ENCODE results near the gene KIF3B.
"Not testable (repeated sequence)": the region's sequence is repeated elsewhere in the genome, so short reads cannot be mapped to it uniquely, and the experiment has no call there.

Gene KIF3B

GRCh38 chr20:32368925-32369324, 91.5 kb downstream of the KIF3B start:
- Histone ChIP-seq H3K4me2 (ENCODE audit: low read length, poor library complexity, severe bottlenecking) (no peak overlapping the region), H3K27ac (ENCODE audit: low read length, poor library complexity, severe bottlenecking) (peak overlapping the region; percentile 2), H3K36me3 (ENCODE audit: control insufficient read depth in 1 of 2, insufficient read depth in 2 of 2, low read depth in 1 of 2, low read length in 2 of 2) (peaks cover 22 to 48% of the 10 kb centered on the region in 2 experiments), H2BK120ac (ENCODE audit: low read depth, low read length) (no peak overlapping the region), H2AFZ (ENCODE audit: low read depth, low read length) (no peak overlapping the region), H2BK15ac (ENCODE audit: low read depth, poor library complexity, severe bottlenecking) (no peak overlapping the region), H2BK5ac (ENCODE audit: low read depth, low read length, poor library complexity, severe bottlenecking) (no peak overlapping the region), H3K4me1 (ENCODE audit: control insufficient read depth, insufficient read depth, low read depth, low read length) (peaks cover 7% of the 10 kb centered on the region), H4K8ac (ENCODE audit: low read length) (no peak overlapping the region), H2AK5ac (ENCODE audit: low read length, severe bottlenecking) (no peak overlapping the region), H3K14ac (ENCODE audit: low read length in 2 of 2) (no peak overlapping the region), H3K4ac (ENCODE audit: low read depth in 1 of 2, low read length in 2 of 2) (no peak overlapping the region), H3K4me3 (ENCODE audit: insufficient read depth in 1 of 2, low read depth in 1 of 2, low read length in 2 of 2) (no peak overlapping the region), H4K91ac (ENCODE audit: low read length) (no peak overlapping the region), H3K18ac (ENCODE audit: low read depth in 1 of 2, low read length in 2 of 2) (no peak overlapping the region), H3K9ac (ENCODE audit: low read length) (no peak overlapping the region), H2BK12ac (ENCODE audit: low read length in 2 of 2) (no peak overlapping the region), H3K27me3 (ENCODE audit: control insufficient read depth in 1 of 2, insufficient read depth in 1 of 2, low read length in 2 of 2) (no peaks in the 10 kb centered on the region), H3K23ac (ENCODE audit: low read length in 2 of 2) (no peak overlapping the region), H3K9me3 (ENCODE audit: control insufficient read depth, low read length) (no peaks in the 10 kb centered on the region), H3K79me1 (replicated peaks; ENCODE audit: low read length, poor library complexity, severe bottlenecking) (peaks cover 3% of the 10 kb centered on the region)
- 83% methylated on average over 5 of the region's 6 CpGs for WGBS
- DNase-seq, result peak; percentile 71

GRCh38 chr20:32370897-32371296, 93.4 kb downstream of the KIF3B start:
- Histone ChIP-seq H3K27me3 (ENCODE audit: control insufficient read depth in 1 of 2, insufficient read depth in 1 of 2, low read length in 2 of 2) (no peaks in the 10 kb centered on the region), H3K36me3 (ENCODE audit: control insufficient read depth in 1 of 2, insufficient read depth in 2 of 2, low read depth in 1 of 2, low read length in 2 of 2) (peaks cover 35 to 67% of the 10 kb centered on the region in 2 experiments), H2AK5ac (ENCODE audit: low read length, severe bottlenecking) (no peak overlapping the region), H3K14ac (ENCODE audit: low read length in 2 of 2) (no peak overlapping the region), H3K4me1 (ENCODE audit: control insufficient read depth, insufficient read depth, low read depth, low read length) (peaks cover 7% of the 10 kb centered on the region), H3K9me3 (ENCODE audit: control insufficient read depth, low read length) (no peaks in the 10 kb centered on the region), H3K27ac (ENCODE audit: low read length, poor library complexity, severe bottlenecking) (no peak overlapping the region), H3K4me3 (ENCODE audit: insufficient read depth in 1 of 2, low read depth in 1 of 2, low read length in 2 of 2) (no peak overlapping the region), H4K8ac (ENCODE audit: low read length) (no peak overlapping the region), H3K79me1 (replicated peaks; ENCODE audit: low read length, poor library complexity, severe bottlenecking) (peaks cover 9% of the 10 kb centered on the region), H2BK5ac (ENCODE audit: low read depth, low read length, poor library complexity, severe bottlenecking) (no peak overlapping the region), H2BK12ac (ENCODE audit: low read length in 2 of 2) (no peak overlapping the region), H3K4ac (ENCODE audit: low read depth in 1 of 2, low read length in 2 of 2) (no peak overlapping the region), H2BK120ac (ENCODE audit: low read depth, low read length) (no peak overlapping the region), H2BK15ac (ENCODE audit: low read depth, poor library complexity, severe bottlenecking) (no peak overlapping the region), H3K23ac (ENCODE audit: low read length in 2 of 2) (no peak overlapping the region), H3K9ac (ENCODE audit: low read length) (no peak overlapping the region), H4K91ac (ENCODE audit: low read length) (no peak overlapping the region), H2AFZ (ENCODE audit: low read depth, low read length) (no peak overlapping the region), H3K18ac (ENCODE audit: low read depth in 1 of 2, low read length in 2 of 2) (no peak overlapping the region), H3K4me2 (ENCODE audit: low read length, poor library complexity, severe bottlenecking) (no peak overlapping the region)
- DNase-seq, result no peak
- WGBS, result 96% methylated on average over 2 of the region's 2 CpGs

DNA sequence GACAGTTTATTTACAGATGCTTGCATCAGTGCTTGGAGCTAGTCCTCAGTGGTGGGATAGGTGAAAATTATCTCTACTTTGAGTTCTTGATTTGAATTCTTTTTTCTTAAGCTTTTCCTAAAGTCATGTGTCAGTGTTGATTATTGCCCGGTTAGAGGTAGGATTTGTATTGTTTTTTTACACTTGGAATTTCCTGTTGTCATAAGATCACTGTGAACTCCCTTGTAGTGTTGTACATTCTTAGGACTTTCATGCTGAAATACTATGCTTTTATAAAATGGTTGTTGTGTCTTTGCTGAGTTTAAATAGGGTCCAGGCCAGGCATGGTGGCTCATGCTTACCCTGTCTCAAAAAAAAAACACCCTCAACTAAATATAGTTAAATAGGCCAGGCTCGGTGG, 101.0 kb downstream of the KIF3B start:
- no peak overlapping the region for H2BK15ac ChIP-seq (ENCODE audit: low read depth, poor library complexity, severe bottlenecking)
- no peak overlapping the region for H3K18ac ChIP-seq (ENCODE audit: low read depth in 1 of 2, low read length in 2 of 2)
- H3K4me2 ChIP-seq (ENCODE audit: low read length, poor library complexity, severe bottlenecking), result no peak overlapping the region
- no peak overlapping the region for H3K27ac ChIP-seq (ENCODE audit: low read length, poor library complexity, severe bottlenecking)
- no peak overlapping the region for H4K8ac ChIP-seq (ENCODE audit: low read length)
- H3K14ac ChIP-seq (ENCODE audit: low read length in 2 of 2), result no peak overlapping the region
- H3K4ac ChIP-seq (ENCODE audit: low read depth in 1 of 2, low read length in 2 of 2), result no peak overlapping the region
- DNase-seq, result no peak
- H3K27me3 ChIP-seq (ENCODE audit: control insufficient read depth in 1 of 2, insufficient read depth in 1 of 2, low read length in 2 of 2), result no peaks in the 10 kb centered on the region
- H3K9ac ChIP-seq (ENCODE audit: low read length), result no peak overlapping the region
- H3K36me3 ChIP-seq (ENCODE audit: control insufficient read depth in 1 of 2, insufficient read depth in 2 of 2, low read depth in 1 of 2, low read length in 2 of 2), result peaks cover 32 to 44% of the 10 kb centered on the region in 2 experiments
- H3K4me3 ChIP-seq (ENCODE audit: insufficient read depth in 1 of 2, low read depth in 1 of 2, low read length in 2 of 2), result no peak overlapping the region
- no peak overlapping the region for H2BK120ac ChIP-seq (ENCODE audit: low read depth, low read length)
- H2BK5ac ChIP-seq (ENCODE audit: low read depth, low read length, poor library complexity, severe bottlenecking), result no peak overlapping the region
- peaks cover 3% of the 10 kb centered on the region for H3K4me1 ChIP-seq (ENCODE audit: control insufficient read depth, insufficient read depth, low read depth, low read length)
- H3K23ac ChIP-seq (ENCODE audit: low read length in 2 of 2), result no peak overlapping the region
- no peak overlapping the region for H4K91ac ChIP-seq (ENCODE audit: low read length)
- no peak overlapping the region for H2AK5ac ChIP-seq (ENCODE audit: low read length, severe bottlenecking)
- no peaks in the 10 kb centered on the region for H3K9me3 ChIP-seq (ENCODE audit: control insufficient read depth, low read length)
- no peak overlapping the region for H2BK12ac ChIP-seq (ENCODE audit: low read length in 2 of 2)
- H2AFZ ChIP-seq (ENCODE audit: low read depth, low read length), result no peak overlapping the region
- WGBS, result 81% methylated on average over 2 of the region's 2 CpGs
- peaks cover 9% of the 10 kb centered on the region for H3K79me1 ChIP-seq (replicated peaks; ENCODE audit: low read length, poor library complexity, severe bottlenecking)

DNA sequence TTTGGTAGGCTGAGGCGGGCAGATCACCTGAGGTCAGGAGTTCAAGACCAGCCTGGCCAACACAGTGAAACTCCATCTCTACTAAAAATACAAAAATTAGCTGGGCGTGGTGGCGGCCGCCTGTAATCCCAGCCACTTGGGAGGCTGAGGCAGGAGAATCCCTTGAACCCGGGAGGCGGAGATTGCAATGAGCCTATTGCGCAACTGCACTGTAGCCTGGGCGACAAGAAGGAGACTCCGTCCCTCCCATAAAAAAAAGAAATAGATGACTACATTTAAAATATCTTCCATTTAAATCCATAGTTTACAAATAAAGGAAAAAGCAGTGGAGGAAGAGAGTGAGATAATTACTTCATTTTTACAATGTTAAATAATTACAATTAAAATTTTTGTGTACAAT, 102.6 kb downstream of the KIF3B start:
- H3K4me3 ChIP-seq (ENCODE audit: insufficient read depth in 1 of 2, low read depth in 1 of 2, low read length in 2 of 2); H3K27ac ChIP-seq (ENCODE audit: low read length, poor library complexity, severe bottlenecking); H3K27me3 ChIP-seq (ENCODE audit: control insufficient read depth in 1 of 2, insufficient read depth in 1 of 2, low read length in 2 of 2); H2AFZ ChIP-seq (ENCODE audit: low read depth, low read length); H2BK120ac ChIP-seq (ENCODE audit: low read depth, low read length); H3K4me1 ChIP-seq (ENCODE audit: control insufficient read depth, insufficient read depth, low read depth, low read length); H4K91ac ChIP-seq (ENCODE audit: low read length); H3K23ac ChIP-seq (ENCODE audit: low read length in 2 of 2); DNase-seq; H2BK15ac ChIP-seq (ENCODE audit: low read depth, poor library complexity, severe bottlenecking); H2BK5ac ChIP-seq (ENCODE audit: low read depth, low read length, poor library complexity, severe bottlenecking); H3K18ac ChIP-seq (ENCODE audit: low read depth in 1 of 2, low read length in 2 of 2); H3K9ac ChIP-seq (ENCODE audit: low read length); H3K14ac ChIP-seq (ENCODE audit: low read length in 2 of 2); H4K8ac ChIP-seq (ENCODE audit: low read length); H3K4ac ChIP-seq (ENCODE audit: low read depth in 1 of 2, low read length in 2 of 2); H3K79me1 ChIP-seq (replicated peaks; ENCODE audit: low read length, poor library complexity, severe bottlenecking); H2BK12ac ChIP-seq (ENCODE audit: low read length in 2 of 2); H3K9me3 ChIP-seq (ENCODE audit: control insufficient read depth, low read length); H3K4me2 ChIP-seq (ENCODE audit: low read length, poor library complexity, severe bottlenecking); H2AK5ac ChIP-seq (ENCODE audit: low read length, severe bottlenecking): not testable (repeated sequence)
- 84% methylated on average over 6 of the region's 9 CpGs for WGBS
- H3K36me3 ChIP-seq (ENCODE audit: control insufficient read depth in 1 of 2, insufficient read depth in 2 of 2, low read depth in 1 of 2, low read length in 2 of 2), result peaks cover 21 to 28% of the 10 kb centered on the region in 2 experiments
